Motor neuron (in vitro differentiated cells): Measurements from ENCODE around the gene HLA-DOA. TPM values are rescaled to one million over a fixed set of nuclear protein-coding genes. Genes with fewer than 3 reads are reported as not detected.
A peak's percentile ranks its signal among the peaks of the same experiment; 100 is the strongest.

Experiments used
- ATAC-seq, 8 experiments: fragments of 200-7000 bp; cut with Tn5 transposase; replicated peaks in 6 of 8; 2 replicates each; pipeline ENCODE4 v1.8.0; 2021; ENCODE audit warnings: mild to moderate bottlenecking in 8 of 8, moderate library complexity in 8 of 8
- H3K27ac ChIP-seq, 2 donors: fragments of 250-450 bp; sonication (Bioruptor Pico); 2 replicates each; pipeline ENCODE4 v1.9.0; 2021; ENCODE audit warnings: antibody characterized with exemption in 2 of 2, mild to moderate bottlenecking in 2 of 2, moderate library complexity in 1 of 2
- H3K4me1 ChIP-seq, 2 donors: fragments of 250-450 bp; sonication (Bioruptor Pico); replicated peaks in 1 of 2; 2 replicates each; pipeline ENCODE4 v1.6.1; 2021; ENCODE audit warnings: antibody characterized with exemption in 2 of 2, mild to moderate bottlenecking in 2 of 2, moderate library complexity in 1 of 2
- H3K4me3 ChIP-seq, 5 donors: fragments of 250-450 bp; sonication (Bioruptor Pico); 2 replicates each; pipeline ENCODE4 v1.9.0; 2021; ENCODE audit warnings: antibody characterized with exemption in 5 of 5, mild to moderate bottlenecking in 5 of 5, moderate library complexity in 4 of 5
- WGBS, 10 experiments: fragments of 450-650 bp; shearing (Covaris generic); methylation state at CpG; one replicate each; pipeline ENCODE4 v1.0.0; 2022; 5-methylcytosine and 5-hydroxymethylcytosine counted together
- in situ Hi-C, 9 experiments: fragments of 400-800 bp; cut with MboI; loops; one replicate each; pipeline ENCODE4 v1.15.0; 2021; ENCODE audit warnings: low sequenced_read_pairs in 9 of 9, low pct_unique_long_range_greater_than_20kb in 2 of 9; ENCODE audit not compliant: unreplicated experiment in 9 of 9
- total RNA-seq, 8 experiments: library from RNA; unstranded; fragments of 300-600 nt; gene quantifications; 2 replicates each; pipeline versions ENCODE4 v1.2.3 to v1.2.4, GENCODE V29; 2022

HLA-DOA gene
- total RNA-seq, 8 experiments from 2014 or later, result 0.21 to 1.3 (median 0.54) TPM

DNA sequence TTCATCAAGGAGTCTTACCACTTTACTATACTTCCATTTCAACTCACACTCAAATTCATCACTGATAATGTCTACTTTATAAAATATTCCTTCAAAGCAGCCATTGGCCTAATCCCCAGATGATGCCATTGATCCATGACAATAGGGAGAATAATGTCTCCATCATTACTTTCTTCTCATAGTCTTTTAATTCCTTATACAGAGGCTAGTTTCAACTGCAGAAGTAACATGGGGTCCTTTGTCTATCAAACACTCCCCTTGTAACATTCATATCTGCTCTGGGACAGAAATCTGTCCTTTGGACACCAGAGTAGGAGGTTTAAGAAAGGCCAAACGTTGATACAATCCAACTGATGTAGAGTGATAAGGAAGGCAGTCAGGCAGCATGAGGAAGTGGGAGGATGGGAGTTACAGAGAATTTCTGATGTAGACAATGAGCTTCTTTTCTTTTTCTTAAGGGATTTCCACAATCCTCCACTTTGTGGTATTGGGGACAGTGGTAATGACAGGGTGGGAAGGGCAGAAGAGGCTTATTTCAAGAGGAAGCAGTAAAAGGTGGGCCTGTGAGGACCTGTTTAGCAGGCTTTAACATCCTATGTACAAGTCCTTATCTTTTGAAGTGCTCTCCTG lies 18.9 kb upstream of the HLA-DOA start:
- Histone ChIP-seq H3K4me1 (no peaks in the 10 kb centered on the region), H3K27ac (no peak overlapping the region), H3K4me3 (no peak overlapping the region)
- in situ Hi-C loops, result no loop called here
- ATAC-seq, result no peak
- 0 to 50% (median 18%) methylated on average over 1 of the region's 1 CpG; no CpG with 5 or more reads in 3 of the 10 experiments for WGBS, 10 experiments

DNA sequence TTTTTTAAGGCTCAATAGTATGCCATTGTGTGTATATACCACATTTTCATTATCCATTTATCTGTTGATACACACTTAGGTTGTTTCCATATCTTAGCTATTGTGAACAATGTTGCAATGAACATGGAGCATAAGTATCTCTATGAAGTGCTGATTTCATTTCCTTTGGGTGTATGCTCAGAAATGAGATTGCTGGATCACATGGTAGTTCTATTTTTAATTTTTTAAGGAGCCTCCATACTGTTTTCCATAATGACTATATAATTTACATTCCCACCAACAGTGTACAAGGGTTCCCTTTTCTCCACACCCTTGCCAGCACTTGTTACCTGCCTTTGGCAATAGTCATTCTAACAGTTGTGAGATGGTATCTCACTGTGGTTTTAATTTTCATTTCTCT lies 15.1 kb upstream of the HLA-DOA start:
- in situ Hi-C loops, result loop anchor here in 5 of 9 experiments (25.0 kb wide), 2 partner anchors 113 to 213 kb away; no protein-coding TSS in a partner anchor
- Histone ChIP-seq H3K27ac (no peak overlapping the region), H3K4me1 (no peaks in the 10 kb centered on the region), H3K4me3 (no peak overlapping the region)
- ATAC-seq, result peak in 3 of 8 experiments; percentile 45 to 75 (median 69)

DNA sequence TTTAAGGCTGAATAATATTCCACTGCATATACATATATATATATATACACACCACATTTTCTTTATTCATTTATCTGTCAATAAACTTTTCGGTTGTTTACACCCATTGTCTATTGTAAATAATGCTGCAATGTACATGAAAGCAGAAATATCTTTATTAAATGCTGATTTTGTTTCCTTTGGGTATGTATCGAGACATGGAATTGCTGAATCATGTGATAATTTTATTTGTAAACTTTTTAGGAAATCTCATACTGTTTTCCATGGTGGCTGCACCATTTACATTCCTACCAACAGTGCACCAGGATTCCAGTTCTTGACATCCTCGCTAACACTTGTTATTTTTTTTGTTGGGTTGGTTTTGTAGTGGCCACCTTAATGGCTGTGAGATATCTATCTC lies 14.1 kb upstream of the HLA-DOA start:
- WGBS, 10 experiments, result 20 to 83% (median 61%) methylated on average over 1 to 3 of the region's 3 CpGs; no CpG with 5 or more reads in 1 of the 10 experiments
- Histone ChIP-seq H3K4me3 (no peak overlapping the region), H3K27ac (no peak overlapping the region), H3K4me1 (no peaks in the 10 kb centered on the region)
- ATAC-seq, result no peak
- in situ Hi-C loops, result loop anchor here in 5 of 9 experiments (25.0 kb wide), 2 partner anchors 114 to 214 kb away; no protein-coding TSS in a partner anchor

- H3K4me1 ChIP-seq, result no peaks in the 10 kb centered on the region
- no peak overlapping the region for H3K27ac ChIP-seq
- no peak overlapping the region for H3K4me3 ChIP-seq
- in situ Hi-C loops, result loop anchor here in 5 of 9 experiments (25.0 kb wide), 2 partner anchors 115 to 215 kb away; no protein-coding TSS in a partner anchor
- WGBS, 10 experiments, result 100% methylated on average over 1 to 2 of the region's 11 CpGs; no CpG with 5 or more reads in 8 of the 10 experiments
- no peak for ATAC-seq
Measured at GRCh38 chr6:33021917-33022316, 12.5 kb upstream of the HLA-DOA start.

GRCh38 chr6:33019372-33019771 lies 10.0 kb upstream of the HLA-DOA start:
- ATAC-seq, result peak in 3 of 8 experiments; percentile 21 to 42 (median 37)
- Histone ChIP-seq H3K4me1 (peaks cover 0 to 2% of the 10 kb centered on the region in 2 donors), H3K27ac (no peak overlapping the region), H3K4me3 (no peak overlapping the region)
- in situ Hi-C loops, result loop anchor here in 6 of 9 experiments (10.0 to 25.0 kb wide), 3 partner anchors 118 to 225 kb away; no protein-coding TSS in a partner anchor

DNA sequence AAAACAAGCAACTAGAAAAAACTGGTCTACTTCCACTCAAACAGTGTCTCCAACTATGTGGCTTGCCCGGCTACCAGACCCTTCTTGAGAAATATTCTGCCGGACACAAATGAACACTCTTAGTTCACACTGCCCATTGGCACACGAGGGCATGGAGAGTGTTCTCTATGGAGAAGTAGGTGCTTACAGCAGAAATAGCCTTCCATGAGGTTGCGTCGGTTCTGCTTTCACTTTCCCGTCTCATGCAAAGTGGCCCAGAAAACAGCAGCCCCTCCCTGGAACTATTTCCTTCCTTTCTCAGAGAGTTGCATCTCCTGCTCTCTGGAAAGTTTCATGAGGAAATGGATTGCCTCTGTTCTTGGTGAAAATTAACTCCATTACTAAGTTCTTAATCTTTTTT lies 9.5 kb upstream of the HLA-DOA start:
- no peak overlapping the region for H3K4me3 ChIP-seq
- in situ Hi-C loops, result loop anchor here in 6 of 9 experiments (10.0 to 25.0 kb wide), 3 partner anchors 118 to 226 kb away; no protein-coding TSS in a partner anchor
- WGBS, 10 experiments, result 0 to 65% (median 21%) methylated on average over 2 to 6 of the region's 6 CpGs; no CpG with 5 or more reads in 1 of the 10 experiments
- ATAC-seq, result peak in 3 of 8 experiments; percentile 87 to 93 (median 91)
- peaks cover 0 to 2% of the 10 kb centered on the region in 2 donors for H3K4me1 ChIP-seq
- no peak overlapping the region for H3K27ac ChIP-seq

DNA sequence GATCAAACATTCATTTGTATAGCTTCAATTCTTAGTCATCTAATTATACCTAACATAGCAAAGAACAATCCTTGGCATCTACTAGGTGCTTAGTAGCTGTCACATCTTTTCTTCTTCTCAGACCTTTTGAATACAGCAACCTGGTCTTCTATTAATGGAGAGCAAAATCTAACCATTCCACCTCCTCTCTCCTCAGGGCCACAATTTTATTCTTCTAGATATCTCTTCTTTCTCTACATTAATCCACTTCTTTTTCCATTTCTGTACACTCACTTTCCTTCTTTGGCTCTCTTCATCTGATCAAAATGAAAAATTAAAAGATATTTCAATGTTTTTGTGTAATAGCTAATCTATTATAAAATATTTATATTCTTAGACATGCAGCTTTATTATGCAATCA lies 9.0 kb upstream of the HLA-DOA start:
- in situ Hi-C loops, result loop anchor here in 6 of 9 experiments (10.0 to 25.0 kb wide), 3 partner anchors 119 to 226 kb away; no protein-coding TSS in a partner anchor
- no peak overlapping the region for H3K4me3 ChIP-seq
- no peak for ATAC-seq
- no peak overlapping the region for H3K27ac ChIP-seq
- peaks cover 0 to 2% of the 10 kb centered on the region in 2 donors for H3K4me1 ChIP-seq

DNA sequence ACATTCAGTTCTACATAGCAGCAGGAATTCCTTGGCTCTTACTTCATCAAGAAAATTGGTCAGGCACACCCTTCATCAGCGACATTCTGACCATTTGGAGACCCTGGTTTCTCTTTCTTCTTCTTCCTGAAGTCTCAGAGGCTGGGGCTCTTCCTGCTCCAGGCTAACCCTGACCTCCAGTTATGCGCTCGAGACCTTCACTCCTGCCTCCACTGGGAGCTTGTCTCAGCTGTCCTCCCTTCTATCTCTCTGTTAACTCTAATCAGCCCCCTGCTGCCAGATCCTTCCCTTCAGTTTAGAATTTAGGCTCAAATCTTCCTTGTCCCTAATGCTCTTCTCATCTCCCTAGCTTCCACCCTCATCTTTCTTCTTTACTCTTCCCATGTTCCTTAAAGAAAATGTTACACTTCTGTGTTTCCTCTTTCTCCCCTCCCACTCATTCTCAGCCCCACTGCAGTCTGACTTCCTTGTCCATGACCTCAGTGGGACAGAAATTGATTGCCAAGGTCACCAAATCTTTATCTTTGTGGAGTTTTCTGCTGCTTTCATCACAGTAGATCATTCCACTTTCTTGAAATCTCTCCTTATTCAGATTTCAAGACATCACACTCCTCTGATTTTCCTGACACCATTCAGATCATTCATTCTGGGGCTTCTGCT lies 8.4 kb upstream of the HLA-DOA start:
- Histone ChIP-seq H3K4me1 (peaks cover 0 to 2% of the 10 kb centered on the region in 2 donors), H3K4me3 (no peak overlapping the region), H3K27ac (no peak overlapping the region)
- in situ Hi-C loops, result loop anchor here in 6 of 9 experiments (10.0 to 25.0 kb wide), 3 partner anchors 119 to 227 kb away; no protein-coding TSS in a partner anchor
- WGBS, 10 experiments, result 40 to 93% (median 77%) methylated on average over 1 to 3 of the region's 3 CpGs; no CpG with 5 or more reads in 1 of the 10 experiments
- ATAC-seq, result no peak

DNA sequence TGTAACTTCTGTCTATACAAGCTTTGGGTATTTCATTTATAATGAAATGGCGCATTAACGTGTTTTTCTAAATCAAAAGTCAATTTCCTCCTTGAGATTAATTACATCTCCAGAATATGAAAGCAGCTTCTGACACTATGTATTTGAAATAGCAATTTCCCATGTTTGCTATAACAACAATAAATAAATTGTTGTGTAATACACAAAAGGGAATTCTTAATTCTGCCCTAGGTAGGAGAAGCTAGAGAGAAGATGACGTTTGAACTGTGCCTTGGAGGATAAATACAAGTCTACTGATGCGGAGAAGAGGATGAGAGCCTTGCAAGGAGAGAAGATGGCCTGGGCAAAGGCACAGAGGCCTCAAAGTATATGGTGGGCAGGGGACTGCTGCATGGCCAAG lies 7.6 kb upstream of the HLA-DOA start:
- peaks cover 0 to 2% of the 10 kb centered on the region in 2 donors for H3K4me1 ChIP-seq
- 63 to 100% (median 71%) methylated on average over 2 to 4 of the region's 4 CpGs; no CpG with 5 or more reads in 1 of the 10 experiments for whole genome bisulfite sequencing, 10 experiments
- ATAC-seq, result no peak
- no peak overlapping the region for H3K4me3 ChIP-seq
- no peak overlapping the region for H3K27ac ChIP-seq
- in situ Hi-C loops, result loop anchor here in 6 of 9 experiments (10.0 to 25.0 kb wide), 3 partner anchors 120 to 228 kb away; no protein-coding TSS in a partner anchor

DNA sequence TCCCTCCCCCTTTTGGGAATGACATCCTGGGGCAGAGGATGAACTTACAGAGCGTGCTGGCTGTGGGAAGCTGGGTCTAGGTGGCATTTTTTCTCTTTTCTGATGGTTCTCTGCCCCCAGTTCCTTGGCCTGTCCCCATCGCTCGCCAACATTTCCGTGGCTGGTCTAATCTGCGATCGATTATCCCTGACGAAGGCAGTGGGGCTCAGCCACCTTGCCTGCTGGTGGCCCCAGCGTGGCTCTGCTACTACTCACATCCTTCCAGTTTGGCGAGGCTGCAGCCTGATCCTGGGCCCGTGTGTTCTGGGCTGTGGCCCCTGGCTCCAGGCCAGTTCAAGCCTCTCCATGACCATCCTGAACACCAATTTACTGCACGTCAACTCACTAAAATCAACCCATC lies 6.4 kb upstream of the HLA-DOA start:
- 32 to 100% (median 75%) methylated on average over 1 to 10 of the region's 11 CpGs; no CpG with 5 or more reads in 2 of the 10 experiments for WGBS, 10 experiments
- H3K27ac ChIP-seq, result no peak overlapping the region
- in situ Hi-C loops, result loop anchor here in 6 of 9 experiments (10.0 to 25.0 kb wide), 3 partner anchors 122 to 229 kb away; no protein-coding TSS in a partner anchor
- H3K4me3 ChIP-seq, result no peak overlapping the region
- H3K4me1 ChIP-seq, result peaks cover 0 to 2% of the 10 kb centered on the region in 2 donors
- no peak for ATAC-seq

GRCh38 chr6:33014841-33015634 lies 5.6 kb upstream of the HLA-DOA start:
- Histone ChIP-seq H3K4me1 (peaks cover 0 to 2% of the 10 kb centered on the region in 2 donors), H3K4me3 (no peak overlapping the region), H3K27ac (no peak overlapping the region)
- ATAC-seq, result peak; percentile 39 to 78 (median 68)
- in situ Hi-C loops, result loop anchor here in 7 of 9 experiments (5.0 to 25.0 kb wide), 4 partner anchors 62 to 230 kb away; partner anchors contain the start of gene HLA-DPB1 (in 1 of the 7)
- WGBS, 10 experiments, result 0 to 38% (median 13%) methylated on average over 1 to 5 of the region's 6 CpGs

DNA sequence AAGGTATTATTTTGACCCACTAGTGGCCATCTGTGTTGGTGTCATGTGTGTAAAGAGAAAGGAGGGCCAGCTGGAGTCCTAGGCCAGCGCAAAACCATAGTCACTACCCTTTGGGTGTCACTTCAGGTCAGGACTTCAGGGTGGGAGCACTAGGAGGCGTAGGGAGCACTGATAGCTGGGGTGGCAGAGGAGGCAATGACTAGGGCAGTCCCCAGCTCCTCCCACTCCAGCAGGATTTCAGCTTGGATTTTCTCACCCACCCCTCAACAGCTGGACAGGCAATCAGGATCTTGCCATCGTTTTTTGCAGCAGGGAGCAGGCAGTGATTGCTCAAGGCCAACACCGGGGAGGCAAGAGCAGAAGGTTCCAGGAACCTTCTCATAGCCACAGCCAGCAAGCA lies 4.2 kb upstream of the HLA-DOA start:
- WGBS, 10 experiments, result 10 to 74% (median 46%) methylated on average over 1 to 4 of the region's 4 CpGs; no CpG with 5 or more reads in 2 of the 10 experiments
- in situ Hi-C loops, result loop anchor here in 7 of 9 experiments (5.0 to 25.0 kb wide), 4 partner anchors 64 to 231 kb away; partner anchors contain the start of gene HLA-DPB1 (in 1 of the 7)
- H3K4me1 ChIP-seq, result peaks cover 0 to 2% of the 10 kb centered on the region in 2 donors
- H3K4me3 ChIP-seq, result no peak overlapping the region
- H3K27ac ChIP-seq, result no peak overlapping the region
- ATAC-seq, result peak in 1 of 8 experiments; percentile 28
